ENCODE data around the gene ATP2B2. TPM values are rescaled to one million over a fixed set of nuclear protein-coding genes. Genes with fewer than 3 reads are reported as not detected.
A peak's percentile ranks its signal among the peaks of the same experiment; 100 is the strongest.

ATP2B2 gene
- total RNA-seq, 2 experiments from 2014 or later: not detected

- Mint-ChIP-seq H3K4me3 (no peak overlapping the region), H3K9me3 (no peaks in the 10 kb centered on the region), H3K27me3 (peaks cover 4% of the 10 kb centered on the region), H3K27ac (no peak overlapping the region), H3K36me3 (no peaks in the 10 kb centered on the region), H3K4me1 (peaks cover 11% of the 10 kb centered on the region)
- no peak for DNase-seq
Observed at GRCh38 chr3:10334459-10334858, 170.9 kb downstream of the ATP2B2 start.

GRCh38 chr3:10334042-10334441 lies 171.3 kb downstream of the ATP2B2 start:
- no peak for DNase-seq
- Mint-ChIP-seq H3K36me3 (no peaks in the 10 kb centered on the region), H3K4me1 (peaks cover 11% of the 10 kb centered on the region), H3K9me3 (no peaks in the 10 kb centered on the region), H3K27me3 (peaks cover 8% of the 10 kb centered on the region), H3K4me3 (no peak overlapping the region), H3K27ac (no peak overlapping the region)

GRCh38 chr3:10333349-10333650 lies 172.1 kb downstream of the ATP2B2 start:
- peaks cover 11% of the 10 kb centered on the region for H3K4me1 Mint-ChIP-seq
- peak overlapping the region; percentile 6 for H3K27ac Mint-ChIP-seq
- peaks cover 15% of the 10 kb centered on the region for H3K27me3 Mint-ChIP-seq
- no peaks in the 10 kb centered on the region for H3K9me3 Mint-ChIP-seq
- H3K36me3 Mint-ChIP-seq: no peaks in the 10 kb centered on the region
- DNase-seq: no peak
- H3K4me3 Mint-ChIP-seq: no peak overlapping the region

GRCh38 chr3:10332481-10333348 lies 172.7 kb downstream of the ATP2B2 start:
- H3K36me3 Mint-ChIP-seq: no peaks in the 10 kb centered on the region
- no peak overlapping the region for H3K4me3 Mint-ChIP-seq
- no peak overlapping the region for H3K27ac Mint-ChIP-seq
- H3K27me3 Mint-ChIP-seq: peaks cover 20% of the 10 kb centered on the region
- H3K4me1 Mint-ChIP-seq: peaks cover 11% of the 10 kb centered on the region
- H3K9me3 Mint-ChIP-seq: no peaks in the 10 kb centered on the region
- DNase-seq: no peak

- H3K27ac Mint-ChIP-seq: no peak overlapping the region
- DNase-seq: no peak
- no peak overlapping the region for H3K4me3 Mint-ChIP-seq
- H3K36me3 Mint-ChIP-seq: no peaks in the 10 kb centered on the region
- peaks cover 11% of the 10 kb centered on the region for H3K4me1 Mint-ChIP-seq
- peaks cover 28% of the 10 kb centered on the region for H3K27me3 Mint-ChIP-seq
- no peaks in the 10 kb centered on the region for H3K9me3 Mint-ChIP-seq
Observed at GRCh38 chr3:10331320-10331719, 174.1 kb downstream of the ATP2B2 start.

GRCh38 chr3:10330319-10330718 lies 175.1 kb downstream of the ATP2B2 start:
- DNase-seq: no peak
- H3K27ac Mint-ChIP-seq: no peak overlapping the region
- peaks cover 11% of the 10 kb centered on the region for H3K4me1 Mint-ChIP-seq
- H3K9me3 Mint-ChIP-seq: no peaks in the 10 kb centered on the region
- no peaks in the 10 kb centered on the region for H3K36me3 Mint-ChIP-seq
- no peak overlapping the region for H3K4me3 Mint-ChIP-seq
- peaks cover 31% of the 10 kb centered on the region for H3K27me3 Mint-ChIP-seq

- Mint-ChIP-seq H3K4me3 (no peak overlapping the region), H3K4me1 (peaks cover 11% of the 10 kb centered on the region), H3K27ac (no peak overlapping the region), H3K36me3 (no peaks in the 10 kb centered on the region), H3K9me3 (no peaks in the 10 kb centered on the region), H3K27me3 (peaks cover 31% of the 10 kb centered on the region)
- DNase-seq: no peak
Observed at GRCh38 chr3:10329495-10330015, 175.8 kb downstream of the ATP2B2 start.

GRCh38 chr3:10328460-10329071 lies 176.8 kb downstream of the ATP2B2 start:
- no peak for DNase-seq
- H3K27me3 Mint-ChIP-seq: peaks cover 31% of the 10 kb centered on the region
- no peak overlapping the region for H3K27ac Mint-ChIP-seq
- H3K36me3 Mint-ChIP-seq: no peaks in the 10 kb centered on the region
- peaks cover 10% of the 10 kb centered on the region for H3K4me1 Mint-ChIP-seq
- no peaks in the 10 kb centered on the region for H3K9me3 Mint-ChIP-seq
- H3K4me3 Mint-ChIP-seq: no peak overlapping the region

- no peaks in the 10 kb centered on the region for H3K36me3 Mint-ChIP-seq
- H3K27me3 Mint-ChIP-seq: peaks cover 31% of the 10 kb centered on the region
- no peak for DNase-seq
- no peak overlapping the region for H3K27ac Mint-ChIP-seq
- H3K4me1 Mint-ChIP-seq: peaks cover 2% of the 10 kb centered on the region
- no peak overlapping the region for H3K4me3 Mint-ChIP-seq
- no peaks in the 10 kb centered on the region for H3K9me3 Mint-ChIP-seq
Observed at GRCh38 chr3:10327592-10327991, 177.8 kb downstream of the ATP2B2 start.

GRCh38 chr3:10322352-10322710 lies 183.1 kb downstream of the ATP2B2 start:
- peaks cover 23% of the 10 kb centered on the region for H3K4me1 Mint-ChIP-seq
- no peak overlapping the region for H3K27ac Mint-ChIP-seq
- H3K9me3 Mint-ChIP-seq: no peaks in the 10 kb centered on the region
- peaks cover 3% of the 10 kb centered on the region for H3K36me3 Mint-ChIP-seq
- no peak overlapping the region for H3K4me3 Mint-ChIP-seq
- DNase-seq: no peak
- H3K27me3 Mint-ChIP-seq: peaks cover 9% of the 10 kb centered on the region

GRCh38 chr3:10321630-10322351 lies 183.6 kb downstream of the ATP2B2 start:
- Mint-ChIP-seq H3K4me1 (peaks cover 23% of the 10 kb centered on the region), H3K4me3 (peak overlapping the region; percentile 18), H3K36me3 (peaks cover 3% of the 10 kb centered on the region), H3K27me3 (peaks cover 8% of the 10 kb centered on the region), H3K9me3 (no peaks in the 10 kb centered on the region), H3K27ac (no peak overlapping the region)
- DNase-seq: no peak

- no peak for DNase-seq
- Mint-ChIP-seq H3K36me3 (peaks cover 3% of the 10 kb centered on the region), H3K4me1 (peaks cover 23% of the 10 kb centered on the region), H3K9me3 (no peaks in the 10 kb centered on the region), H3K27me3 (no peaks in the 10 kb centered on the region), H3K27ac (peak overlapping the region; percentile 78), H3K4me3 (peak overlapping the region; percentile 93)
Observed at GRCh38 chr3:10320320-10320677, 185.1 kb downstream of the ATP2B2 start.

- peaks cover 23% of the 10 kb centered on the region for H3K4me1 Mint-ChIP-seq
- peaks cover 3% of the 10 kb centered on the region for H3K36me3 Mint-ChIP-seq
- H3K27me3 Mint-ChIP-seq: no peaks in the 10 kb centered on the region
- no peak overlapping the region for H3K27ac Mint-ChIP-seq
- no peak for DNase-seq
- H3K9me3 Mint-ChIP-seq: no peaks in the 10 kb centered on the region
- peak overlapping the region; percentile 93 for H3K4me3 Mint-ChIP-seq
Observed at GRCh38 chr3:10319804-10320203, 185.6 kb downstream of the ATP2B2 start.

GRCh38 chr3:10319251-10319650 lies 186.1 kb downstream of the ATP2B2 start:
- Mint-ChIP-seq H3K9me3 (no peaks in the 10 kb centered on the region), H3K27me3 (no peaks in the 10 kb centered on the region), H3K27ac (no peak overlapping the region), H3K4me1 (peaks cover 23% of the 10 kb centered on the region), H3K4me3 (peak overlapping the region; percentile 93), H3K36me3 (peaks cover 3% of the 10 kb centered on the region)
- no peak for DNase-seq

GRCh38 chr3:10317961-10318350 lies 187.4 kb downstream of the ATP2B2 start:
- Mint-ChIP-seq H3K4me1 (peaks cover 23% of the 10 kb centered on the region), H3K9me3 (no peaks in the 10 kb centered on the region), H3K4me3 (no peak overlapping the region), H3K27ac (no peak overlapping the region), H3K36me3 (peaks cover 5% of the 10 kb centered on the region), H3K27me3 (no peaks in the 10 kb centered on the region)
- DNase-seq: no peak
